GM18507 (cell line): ENCODE results near the gene DNER.
"Not testable (repeated sequence)": the region's sequence is repeated elsewhere in the genome, so short reads cannot be mapped to it uniquely, and the experiment has no call there.

Source experiments
- DNase-seq: peaks from one replicate; pipeline ENCODE4 v3.0.0; 2011; ENCODE audit warnings: low read depth; ENCODE audit not compliant: insufficient read length; ENCODE audit errors: extremely low spot score
- FAIRE-seq: peaks from 2 replicates; lab custom pipeline; 2011; peaks lifted over from hg19 to GRCh38; lab: Jason Lieb, UNC

Gene DNER

DNA sequence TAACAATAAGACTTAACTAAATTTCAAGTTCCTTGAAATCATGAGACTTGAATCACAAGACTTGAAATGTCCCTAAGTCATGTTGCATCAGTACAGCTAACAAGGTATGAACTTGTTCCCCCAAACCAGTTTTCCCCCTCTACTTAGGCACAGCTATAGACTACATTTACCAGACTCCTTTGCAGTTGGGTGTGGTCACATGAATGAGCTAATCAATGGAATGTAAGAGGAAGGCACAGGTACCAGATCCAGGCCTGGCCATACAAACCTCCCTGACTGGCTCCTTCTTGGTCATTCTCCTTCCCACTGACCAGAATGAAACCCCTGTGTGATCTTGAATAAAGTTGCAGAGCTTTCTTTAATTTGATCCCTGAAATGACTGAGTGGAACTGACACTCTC is 77.8 kb downstream of the DNER start:
- FAIRE-seq: no peak

DNA sequence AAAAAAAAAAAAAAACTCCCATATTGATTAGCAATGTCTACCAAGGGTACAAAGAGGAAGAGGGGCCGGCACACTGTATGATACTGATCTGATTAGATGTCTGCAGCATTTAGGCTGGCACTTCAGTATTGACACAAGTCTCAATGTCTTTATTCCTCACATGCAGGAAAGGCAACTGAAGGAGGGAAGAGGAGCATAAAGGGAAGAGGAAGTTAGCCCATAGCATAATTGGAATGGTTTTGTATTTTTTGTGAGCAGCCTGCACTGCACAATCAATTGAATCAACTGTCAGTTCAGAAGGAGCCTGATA is 79.0 kb downstream of the DNER start:
- no peak for DNase-seq
- FAIRE-seq: no peak

More for the DNA sequence above, 77.8 kb downstream of the DNER start:
- no peak for DNase-seq

DNA sequence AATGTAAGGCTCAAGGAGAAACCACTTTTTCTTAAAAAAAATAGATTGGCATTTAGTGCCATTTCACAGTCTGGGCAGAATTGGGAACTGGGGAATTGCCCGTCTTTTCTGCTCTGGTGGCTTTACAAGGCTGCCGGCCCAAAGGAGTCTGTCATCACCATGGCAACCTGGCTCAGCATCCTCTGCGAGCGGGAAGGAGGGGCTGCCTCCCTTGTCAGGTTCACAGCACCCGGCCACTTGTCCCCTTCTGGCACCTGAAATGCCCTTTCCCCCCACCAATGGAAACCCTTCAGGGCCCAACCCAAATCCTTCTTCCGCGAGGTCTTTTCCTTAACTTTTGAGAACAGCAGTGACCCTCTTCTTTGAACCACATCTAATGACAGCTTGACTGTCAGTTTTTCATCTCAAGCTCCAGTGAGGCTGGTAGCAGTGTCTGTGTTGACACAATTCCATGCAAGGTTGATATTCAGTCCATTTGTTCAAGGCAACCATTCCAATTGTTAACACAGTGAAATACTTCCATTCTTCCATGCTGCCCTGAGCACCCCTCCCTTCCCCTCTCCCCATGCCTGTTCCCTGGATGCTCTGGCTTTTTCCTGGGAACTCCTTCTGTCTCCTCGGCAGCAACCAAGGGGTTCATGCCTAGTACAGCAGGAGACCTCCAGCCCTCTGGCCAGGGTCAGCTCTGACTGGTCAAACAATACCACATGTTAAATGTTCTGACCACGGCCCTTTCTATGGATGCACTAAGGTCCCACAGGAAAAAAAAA is 79.6 kb downstream of the DNER start:
- no peak for FAIRE-seq
- DNase-seq: no peak

GRCh38 chr2:229633556-229633955 is 80.8 kb downstream of the DNER start:
- DNase-seq (no peak), FAIRE-seq (no peak)

DNA sequence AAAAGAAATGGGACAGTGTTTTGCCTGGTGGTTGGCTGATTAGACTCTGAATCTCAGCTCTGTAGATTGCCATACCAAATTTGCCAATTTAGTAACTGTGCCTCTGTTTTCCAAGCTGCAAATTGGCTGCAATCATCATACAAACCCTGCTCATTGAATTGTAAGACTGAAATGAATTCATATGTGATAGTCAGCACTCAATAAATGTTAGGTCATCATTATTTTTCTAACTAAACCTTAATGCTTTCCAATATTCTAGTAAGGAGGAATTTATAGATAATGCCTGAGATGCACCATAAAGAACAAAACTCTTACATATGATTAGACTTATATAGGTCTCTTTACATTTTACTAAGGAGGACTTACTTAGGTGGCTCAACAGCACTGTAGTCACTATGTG is 85.3 kb downstream of the DNER start:
- DNase-seq (no peak), FAIRE-seq (no peak)

- DNase-seq: no peak
- FAIRE-seq: no peak
Measured at GRCh38 chr2:229627728-229628127, 86.6 kb downstream of the DNER start.

- DNase-seq: no peak
- FAIRE-seq: no peak
Measured at GRCh38 chr2:229622495-229623355, 91.6 kb downstream of the DNER start.

DNA sequence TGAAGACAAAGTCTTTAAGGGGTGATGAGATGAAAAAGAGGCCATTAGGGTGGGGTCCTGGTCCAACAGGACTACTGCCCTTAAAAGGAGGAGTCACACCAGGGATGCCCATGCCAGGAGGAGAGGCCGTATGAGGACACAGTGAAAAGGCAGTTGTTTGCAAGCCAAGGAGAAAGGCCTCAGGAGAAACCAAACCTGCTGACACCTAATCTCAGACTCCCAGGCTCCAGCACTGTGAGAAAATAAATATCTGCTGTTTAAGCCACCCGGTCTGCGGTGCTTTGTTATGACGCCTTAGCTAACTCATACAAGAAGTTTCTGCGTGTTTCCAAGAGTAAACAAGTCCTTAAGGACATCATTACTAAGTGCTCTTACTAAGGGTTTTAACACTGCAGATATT is 93.6 kb downstream of the DNER start:
- no peak for FAIRE-seq
- DNase-seq: no peak

GRCh38 chr2:229620289-229620688 is 94.1 kb downstream of the DNER start:
- DNase-seq: no peak
- no peak for FAIRE-seq

GRCh38 chr2:229616433-229616832 is 97.9 kb downstream of the DNER start:
- DNase-seq: no peak
- FAIRE-seq: no peak

DNA sequence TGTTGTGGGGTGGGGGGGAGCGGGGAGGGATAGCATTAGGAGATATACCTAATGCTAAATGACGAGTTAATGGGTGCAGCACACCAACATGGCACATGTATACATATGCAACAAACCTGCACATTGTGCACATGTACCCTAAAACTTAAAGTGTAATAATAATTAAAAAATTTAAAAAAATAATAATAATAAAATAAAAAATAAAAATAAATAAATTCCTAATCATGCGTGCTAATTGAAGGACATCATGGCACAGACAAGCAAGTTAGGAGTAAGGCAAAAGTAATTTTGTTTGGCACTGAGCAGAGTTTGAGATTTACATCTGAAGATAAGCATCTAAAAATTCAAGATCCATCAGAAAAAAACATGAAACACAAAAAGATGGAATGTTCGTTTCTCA is 100.3 kb downstream of the DNER start:
- DNase-seq, FAIRE-seq: not testable (repeated sequence)

DNA sequence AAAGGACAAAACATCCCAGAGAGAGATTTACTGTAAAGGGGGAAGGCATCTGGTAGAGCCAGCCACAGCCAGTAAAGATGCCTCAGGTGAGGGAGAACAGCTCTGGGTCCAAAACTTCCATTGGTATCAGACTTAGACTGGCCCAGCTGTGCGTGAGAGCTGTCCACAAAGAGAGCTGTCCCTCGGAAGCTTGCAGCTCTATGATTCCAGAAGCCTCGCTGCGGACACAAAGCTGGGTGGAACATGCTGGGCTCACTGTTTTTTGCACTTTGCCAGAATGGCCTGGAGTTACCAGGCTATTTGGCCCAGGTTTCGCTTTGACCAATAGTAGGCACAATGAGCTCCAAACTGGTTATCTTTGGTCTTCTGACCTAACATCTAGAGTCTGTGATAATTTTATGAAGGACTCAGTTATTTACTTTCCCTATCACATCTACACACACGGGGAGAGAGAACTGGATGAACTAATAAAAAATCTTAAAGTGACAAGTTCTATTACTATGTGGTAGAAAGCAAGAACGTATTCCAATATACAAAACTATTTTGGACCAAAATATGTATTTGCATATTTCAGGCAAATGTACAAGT is 101.9 kb downstream of the DNER start:
- no peak for DNase-seq
- FAIRE-seq: no peak

- FAIRE-seq (no peak), DNase-seq (no peak)
Measured at GRCh38 chr2:229611360-229611759, 103.0 kb downstream of the DNER start.

DNA sequence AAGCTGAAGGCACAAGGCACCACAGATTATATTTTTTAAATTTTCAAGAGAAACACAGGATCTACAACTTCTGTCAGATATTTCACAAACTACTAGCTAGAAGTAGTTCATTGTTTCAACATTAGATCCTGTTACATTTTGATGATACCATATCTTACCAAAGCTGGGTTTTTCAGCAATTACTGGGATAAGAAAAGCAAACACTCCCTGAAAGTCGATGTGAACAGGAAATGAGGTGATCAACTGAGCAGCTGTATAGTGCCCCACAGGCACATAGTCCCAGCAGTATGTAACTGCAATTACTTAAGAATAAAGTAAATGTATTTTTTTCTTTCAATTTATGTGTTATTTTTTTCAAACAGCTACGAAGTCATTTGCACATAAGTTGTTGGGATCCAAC is 103.5 kb downstream of the DNER start:
- FAIRE-seq (no peak), DNase-seq (no peak)

DNA sequence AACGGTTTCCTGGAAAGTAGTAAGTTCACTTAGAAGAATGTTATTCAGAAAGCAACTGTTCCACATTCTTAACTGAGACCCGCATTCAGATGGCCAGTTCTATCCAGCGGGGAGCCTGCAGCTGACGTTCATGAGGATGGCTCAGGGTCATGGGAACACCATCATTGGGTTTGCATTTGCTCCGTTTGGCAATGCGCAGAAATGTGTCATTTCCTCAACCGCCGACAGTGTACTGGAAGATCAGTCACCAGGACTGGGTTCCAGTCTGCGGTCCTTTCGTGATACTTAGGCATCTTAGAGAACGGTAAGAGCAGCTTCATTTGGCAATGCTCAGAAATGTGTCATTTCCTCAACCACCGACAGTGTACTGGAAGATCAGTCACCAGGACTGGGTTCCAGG is 104.0 kb downstream of the DNER start:
- DNase-seq: no peak
- FAIRE-seq: no peak

DNA sequence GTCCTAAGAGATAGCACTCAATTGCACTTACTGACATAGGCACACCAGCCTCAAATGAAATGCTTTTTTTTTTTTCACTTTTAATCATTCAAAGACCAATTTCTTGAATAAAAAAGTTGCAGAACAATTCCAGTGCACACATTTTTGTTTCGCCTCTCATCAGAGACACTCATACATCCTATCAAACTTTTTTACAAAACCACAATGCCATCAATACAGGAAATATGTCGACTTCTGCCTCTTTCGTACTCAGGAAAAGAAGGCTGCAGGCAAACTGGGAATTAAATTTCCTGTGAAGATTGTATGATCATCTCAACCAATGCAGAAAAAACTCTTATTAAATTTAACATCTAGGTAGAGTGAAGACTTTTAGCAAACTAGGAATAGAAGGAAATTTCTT is 112.4 kb downstream of the DNER start:
- DNase-seq (no peak), FAIRE-seq (no peak)

- no peak for FAIRE-seq
- DNase-seq: no peak
Measured at GRCh38 chr2:229601396-229601795, 113.0 kb downstream of the DNER start.

GRCh38 chr2:229598227-229598626 is 116.1 kb downstream of the DNER start:
- DNase-seq (no peak), FAIRE-seq (no peak)

- FAIRE-seq (no peak), DNase-seq (no peak)
Measured at GRCh38 chr2:229596796-229597195, 117.6 kb downstream of the DNER start.

- no peak for DNase-seq
- no peak for FAIRE-seq
Measured at GRCh38 chr2:229591611-229592010, 122.7 kb downstream of the DNER start.
